GM23248 (cell line): ENCODE data around the gene SMOC2. TPM values are rescaled to one million over a fixed set of nuclear protein-coding genes. Genes with fewer than 3 reads are reported as not detected.

Experiments
- DNase-seq: peaks from one replicate; pipeline ENCODE4 v3.0.0-alpha.2; 2015
- H2AFZ ChIP-seq: fragments of 200-600 bp; sonication (generic); 2 replicates; pipeline ENCODE4 v1.6.1; 2016; ENCODE audit warnings: antibody characterized with exemption
- H3F3A ChIP-seq: fragments of 200-600 bp; sonication (generic); 2 replicates; pipeline ENCODE4 v1.6.1; 2016; ENCODE audit warnings: mild to moderate bottlenecking, antibody characterized with exemption, mixed run types; ENCODE audit not compliant: insufficient read depth
- H3K27ac ChIP-seq: fragments of 200-600 bp; sonication (generic); 2 replicates; pipeline ENCODE4 v1.5.1; 2016; ENCODE audit warnings: mild to moderate bottlenecking
- H3K27me3 ChIP-seq: fragments of 200-600 bp; sonication (generic); replicated peaks from 2 replicates; pipeline ENCODE4 v1.6.1; 2016; ENCODE audit warnings: mild to moderate bottlenecking; ENCODE audit not compliant: insufficient read depth
- H3K36me3 ChIP-seq: fragments of 200-600 bp; sonication (generic); 2 replicates; pipeline ENCODE4 v1.6.1; 2016; ENCODE audit warnings: low read depth, mild to moderate bottlenecking
- H3K4me1 ChIP-seq: fragments of 200-600 bp; sonication (generic); 2 replicates; pipeline ENCODE4 v1.6.1; 2016; ENCODE audit warnings: mild to moderate bottlenecking; ENCODE audit not compliant: insufficient read depth
- H3K4me2 ChIP-seq: fragments of 200-600 bp; sonication (generic); one replicate; pipeline ENCODE4 v1.6.1; 2016; ENCODE audit warnings: mild to moderate bottlenecking; ENCODE audit not compliant: unreplicated experiment
- H3K4me3 ChIP-seq: fragments of 200-600 bp; sonication (generic); 2 replicates; pipeline ENCODE4 v1.5.1; 2016; ENCODE audit warnings: mild to moderate bottlenecking
- H3K79me2 ChIP-seq: fragments of 200-600 bp; sonication (generic); 2 replicates; pipeline ENCODE4 v1.6.1; 2016; ENCODE audit warnings: mild to moderate bottlenecking; ENCODE audit not compliant: insufficient read depth
- H3K9ac ChIP-seq: fragments of 200-600 bp; sonication (generic); 2 replicates; pipeline ENCODE4 v1.6.1; 2016; ENCODE audit warnings: mild to moderate bottlenecking
- H3K9me2 ChIP-seq: fragments of 200-600 bp; sonication (generic); 2 replicates; pipeline ENCODE4 v1.6.1; 2016; ENCODE audit warnings: mixed run types, mild to moderate bottlenecking, moderate library complexity; ENCODE audit not compliant: insufficient read depth
- H3K9me3 ChIP-seq: fragments of 200-600 bp; sonication (generic); one replicate; pipeline ENCODE4 v1.6.1; 2017; ENCODE audit warnings: low read depth
- H4K20me1 ChIP-seq: fragments of 200-600 bp; sonication (generic); 2 replicates; pipeline ENCODE4 v1.6.0; 2016; ENCODE audit not compliant: insufficient read depth
- EZH2 ChIP-seq: fragments of 200-600 bp; sonication (generic); IDR thresholded peaks from 2 replicates; pipeline ENCODE4 v1.6.1; 2018; ENCODE audit warnings: antibody characterized with exemption, mild to moderate bottlenecking; ENCODE audit not compliant: insufficient read depth, poor library complexity, severe bottlenecking
- EZH2phosphoT487 ChIP-seq: fragments of 200-600 bp; sonication (generic); IDR thresholded peaks from 2 replicates; pipeline ENCODE4 v1.6.1; 2018; ENCODE audit warnings: antibody characterized with exemption, moderate library complexity, mild to moderate bottlenecking, low read depth; ENCODE audit not compliant: insufficient read depth
- WGBS, 2 experiments: methylation state at CpG; one replicate each; pipeline ENCODE4 v1.1.6; 2015 to 2017; ENCODE audit warnings: low lambda C conversion rate in 2 of 2, low coverage in 1 of 2; ENCODE audit errors: missing lambda C conversion rate in 2 of 2; 5-methylcytosine and 5-hydroxymethylcytosine counted together
- in situ Hi-C: fragments of 300-500 bp; cut with MboI; formaldehyde crosslinking; loops from 2 replicates; pipeline ENCODE4 v1.15.0; 2020
- polyA plus RNA-seq: library from polyadenylated mRNA; unstranded; fragments of >200 nt; fragmentation: Nextera tagmentation; extraction: Ambion mirVana; gene quantifications from 2 replicates; pipeline ENCODE4 v1.2.1, GENCODE V29; 2016
- total RNA-seq: library from RNA; depleted of rRNA; stranded (reverse); fragments of >200 nt; shearing (Covaris generic); gene quantifications from 2 replicates; pipeline ENCODE4 v1.2.3, GENCODE V29; 2014

Gene SMOC2
- total and polyA plus RNA-seq, 2 experiments from 2014 or later, result not detected

DNA sequence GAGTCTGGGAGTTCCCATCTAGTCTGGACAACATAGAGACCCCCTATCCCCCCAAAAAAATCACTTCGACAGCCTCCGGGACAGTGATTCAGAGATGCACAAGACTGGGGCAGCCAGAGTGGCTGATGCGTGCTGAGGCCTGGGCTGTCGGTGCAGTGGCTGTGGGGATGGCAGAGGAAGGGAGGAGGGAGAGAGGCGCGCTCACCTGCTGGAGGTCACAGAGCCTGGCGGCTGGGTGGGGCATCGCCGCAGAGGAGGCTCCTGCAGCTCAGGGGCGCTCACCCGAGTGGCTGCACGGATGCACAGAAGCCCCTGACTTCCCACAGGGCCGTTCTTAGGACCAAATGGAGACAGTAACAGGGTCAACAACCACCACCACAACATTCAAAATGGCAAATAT lies 182.8 kb downstream of the SMOC2 start:
- no peak for DNase-seq
- no peak overlapping the region for H3K4me2 ChIP-seq

DNA sequence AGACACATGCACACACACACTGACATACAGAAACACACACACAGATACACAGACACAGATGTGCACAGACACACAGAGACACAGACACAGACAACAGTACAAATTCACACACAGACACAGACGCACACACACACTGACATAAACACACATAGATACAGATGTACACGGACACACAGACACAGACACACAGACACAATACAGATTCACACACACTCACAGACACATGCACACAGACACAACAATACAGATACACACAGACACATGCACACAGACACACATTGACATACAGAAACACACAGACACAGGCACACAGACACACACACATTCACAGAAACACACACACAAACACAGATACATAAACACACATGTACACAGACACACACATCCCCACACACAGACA lies 183.6 kb downstream of the SMOC2 start:
- DNase-seq, result no peak
- H3K27ac ChIP-seq, result no peak overlapping the region
- no peaks in the 10 kb centered on the region for H3F3A ChIP-seq
- in situ Hi-C loops, result no loop called here
- H3K36me3 ChIP-seq, result no peaks in the 10 kb centered on the region
- H3K79me2 ChIP-seq, result no peaks in the 10 kb centered on the region
- TF ChIP-seq EZH2 (no peak), EZH2phosphoT487 (no peak)
- H4K20me1 ChIP-seq, result no peaks in the 10 kb centered on the region
- H2AFZ ChIP-seq, result no peak overlapping the region
- H3K4me2 ChIP-seq, result no peak overlapping the region
- no peaks in the 10 kb centered on the region for H3K9me2 ChIP-seq
- H3K9ac ChIP-seq, result no peak overlapping the region
- H3K27me3 ChIP-seq, result no peaks in the 10 kb centered on the region
- 36 to 42% methylated on average over 2 of the region's 2 CpGs for WGBS, 2 experiments
- H3K4me1 ChIP-seq, result no peaks in the 10 kb centered on the region
- no peaks in the 10 kb centered on the region for H3K9me3 ChIP-seq
- H3K4me3 ChIP-seq, result no peak overlapping the region

More for the DNA sequence above, 182.8 kb downstream of the SMOC2 start:
- Histone ChIP-seq H3K36me3 (no peaks in the 10 kb centered on the region), H3F3A (no peaks in the 10 kb centered on the region), H3K9ac (no peak overlapping the region), H3K4me3 (no peak overlapping the region), H3K4me1 (no peaks in the 10 kb centered on the region), H3K9me2 (no peaks in the 10 kb centered on the region), H3K79me2 (no peaks in the 10 kb centered on the region), H3K27me3 (no peaks in the 10 kb centered on the region), H3K27ac (no peak overlapping the region), H4K20me1 (no peaks in the 10 kb centered on the region), H3K9me3 (no peaks in the 10 kb centered on the region), H2AFZ (no peak overlapping the region)
- WGBS, 2 experiments, result 60 to 65% methylated on average over 13 of the region's 13 CpGs
- in situ Hi-C loops, result no loop called here
- TF ChIP-seq EZH2 (no peak), EZH2phosphoT487 (no peak)

DNA sequence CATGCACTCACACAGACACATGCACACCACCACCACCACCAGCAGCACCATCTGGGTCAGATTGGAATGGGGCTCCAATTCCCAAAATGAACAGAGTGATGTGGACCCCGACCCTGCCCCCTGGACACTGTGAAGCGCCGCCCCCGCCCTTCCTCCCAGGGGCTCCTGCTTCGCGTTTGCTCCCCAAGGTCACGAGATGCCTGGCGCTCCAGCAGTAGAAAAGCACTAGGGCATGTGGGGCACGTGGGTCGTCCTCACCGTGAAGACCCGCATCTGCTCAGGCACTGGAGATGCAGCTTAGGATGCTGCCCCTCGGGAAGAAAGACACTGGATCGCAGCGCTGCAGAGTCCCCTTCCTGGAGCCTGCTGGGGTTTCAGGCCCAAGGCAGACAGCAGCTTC lies 184.0 kb downstream of the SMOC2 start:
- no peaks in the 10 kb centered on the region for H3K9me3 ChIP-seq
- H2AFZ ChIP-seq, result no peak overlapping the region
- H3K79me2 ChIP-seq, result no peaks in the 10 kb centered on the region
- H3K27ac ChIP-seq, result no peak overlapping the region
- no peak overlapping the region for H3K9ac ChIP-seq
- TF ChIP-seq EZH2phosphoT487 (no peak), EZH2 (no peak)
- H3K27me3 ChIP-seq, result no peaks in the 10 kb centered on the region
- H3F3A ChIP-seq, result no peaks in the 10 kb centered on the region
- H4K20me1 ChIP-seq, result no peaks in the 10 kb centered on the region
- no peaks in the 10 kb centered on the region for H3K4me1 ChIP-seq
- WGBS, 2 experiments, result 67 to 76% methylated on average over 12 to 15 of the region's 15 CpGs
- no peaks in the 10 kb centered on the region for H3K36me3 ChIP-seq
- H3K9me2 ChIP-seq, result no peaks in the 10 kb centered on the region
- in situ Hi-C loops, result no loop called here
- DNase-seq, result no peak
- no peak overlapping the region for H3K4me2 ChIP-seq
- H3K4me3 ChIP-seq, result no peak overlapping the region

DNA sequence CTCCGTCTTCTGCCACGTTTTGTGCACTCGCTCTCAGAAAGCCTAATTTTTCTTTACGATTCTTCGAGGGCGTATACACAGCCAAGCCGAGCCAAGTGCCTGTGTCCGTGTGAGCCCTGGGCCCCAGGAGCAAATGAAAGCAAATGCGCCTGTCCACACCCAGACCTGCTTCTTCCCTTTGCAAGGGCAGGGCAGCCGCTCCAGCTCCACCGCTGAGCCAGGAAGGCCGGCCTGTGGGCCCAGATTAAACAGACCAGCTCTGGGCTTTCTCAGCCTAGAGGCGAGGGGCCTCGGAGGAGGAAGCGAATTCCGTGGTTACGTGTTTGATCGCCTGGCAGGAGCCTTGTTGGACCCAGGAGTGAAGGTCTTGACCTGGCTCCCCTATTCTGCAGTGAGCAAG lies 184.6 kb downstream of the SMOC2 start:
- Histone ChIP-seq H3K4me3 (no peak overlapping the region), H3K36me3 (no peaks in the 10 kb centered on the region), H3K9ac (no peak overlapping the region), H3K27ac (no peak overlapping the region), H4K20me1 (no peaks in the 10 kb centered on the region), H3K9me3 (no peaks in the 10 kb centered on the region), H2AFZ (no peak overlapping the region), H3K79me2 (no peaks in the 10 kb centered on the region), H3K4me2 (no peak overlapping the region), H3F3A (no peaks in the 10 kb centered on the region), H3K4me1 (no peaks in the 10 kb centered on the region), H3K27me3 (no peaks in the 10 kb centered on the region), H3K9me2 (no peaks in the 10 kb centered on the region)
- WGBS, 2 experiments, result 66 to 71% methylated on average over 18 of the region's 18 CpGs
- in situ Hi-C loops, result no loop called here
- no peak for DNase-seq
- TF ChIP-seq EZH2 (no peak), EZH2phosphoT487 (no peak)

DNA sequence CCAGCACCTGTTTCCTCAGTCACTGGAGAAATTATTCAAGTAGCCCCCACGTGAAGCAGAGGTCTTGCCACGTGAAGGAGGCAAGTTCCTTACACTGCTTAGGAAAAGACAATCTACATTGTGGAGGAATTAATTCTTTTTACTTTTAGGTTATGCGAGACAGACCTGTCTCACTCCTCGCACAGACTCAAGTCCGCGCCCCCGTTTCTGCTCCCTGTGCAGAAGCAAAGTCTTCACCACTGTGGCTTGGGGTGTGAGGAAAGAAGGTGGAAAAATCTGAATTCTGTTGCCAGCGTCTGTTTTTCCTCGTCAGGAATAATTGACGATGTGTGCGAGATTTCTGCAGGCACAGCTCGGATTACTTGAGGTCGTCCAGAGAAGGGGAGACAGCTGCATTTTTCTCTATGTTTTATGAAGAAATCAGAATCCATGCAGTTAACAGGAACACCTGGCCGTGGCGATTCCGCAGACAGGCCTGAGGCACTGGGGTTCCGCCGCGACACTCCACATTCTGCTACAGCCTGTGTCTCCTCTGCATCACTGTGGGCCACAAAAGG lies 185.1 kb downstream of the SMOC2 start:
- Histone ChIP-seq H3K9me3 (no peaks in the 10 kb centered on the region), H3F3A (no peaks in the 10 kb centered on the region), H3K36me3 (no peaks in the 10 kb centered on the region), H3K4me2 (no peak overlapping the region), H4K20me1 (no peaks in the 10 kb centered on the region), H2AFZ (no peak overlapping the region), H3K4me3 (no peak overlapping the region), H3K79me2 (no peaks in the 10 kb centered on the region), H3K27me3 (no peaks in the 10 kb centered on the region), H3K4me1 (no peaks in the 10 kb centered on the region), H3K27ac (no peak overlapping the region), H3K9ac (no peak overlapping the region), H3K9me2 (no peaks in the 10 kb centered on the region)
- in situ Hi-C loops, result no loop called here
- WGBS, 2 experiments, result 63 to 66% methylated on average over 19 of the region's 19 CpGs
- TF ChIP-seq EZH2phosphoT487, result no peak
- no peak for TF ChIP-seq EZH2
- no peak for DNase-seq
